ENCODE results near the gene MAGEA10. TPM values are rescaled to one million over a fixed set of nuclear protein-coding genes. Genes with fewer than 3 reads are reported as not detected.
A peak's percentile ranks its signal among the peaks of the same experiment; 100 is the strongest.

MAGEA10 gene
- total and polyA plus RNA-seq, 9 of the 15 experiments (the other 6 are each of a cell fraction or from before 2014, with no cell fraction given): 0.06 to 0.45 (median 0.15) TPM; not detected in 4

- 84% methylated on average over 7 of the region's 26 CpGs for WGBS (ENCODE audit: insufficient coverage, low coverage, missing lambda C conversion rate)
- BruUV-seq (replicated peaks): no TSS peak
- Histone ChIP-seq H3K4me3 (no peak overlapping the region), H3K9ac (ENCODE audit: insufficient read depth in 1 of 2, low read depth in 2 of 2, low read length in 2 of 2) (no peak overlapping the region), H3K4me2 (ENCODE audit: insufficient read depth, low read length) (no peak overlapping the region), H3K4me1 (replicated peaks in 1 of 2; ENCODE audit: control insufficient read depth in 2 of 2, insufficient read depth in 2 of 2, low read length in 2 of 2) (peaks cover 7 to 13% of the 10 kb centered on the region in 2 experiments; a peak in 3 of 5 replicates), H3K9me3 (replicated peaks; ENCODE audit: control insufficient read depth, insufficient read depth, low read depth, low read length) (no peaks in the 10 kb centered on the region), H3K27me3 (ENCODE audit: control insufficient read depth in 2 of 2, insufficient read depth in 2 of 2, low read length in 2 of 2) (no peaks in the 10 kb centered on the region), H3K36me3 (ENCODE audit: control insufficient read depth, insufficient read depth, low read length) (no peaks in the 10 kb centered on the region), H3K79me2 (ENCODE audit: control insufficient read depth, insufficient read depth, low read length) (no peaks in the 10 kb centered on the region), H3K27ac (ENCODE audit: extremely low read depth, low read depth, low read length) (no peak overlapping the region), H4K20me1 (replicated peaks; ENCODE audit: control insufficient read depth, insufficient read depth, low read length) (no peaks in the 10 kb centered on the region), H2AFZ (ENCODE audit: low read depth, low read length) (no peak overlapping the region), H3K9me1 (ENCODE audit: control insufficient read depth, insufficient read depth, low read length) (no peaks in the 10 kb centered on the region)
- FAIRE-seq: no peak
- in situ Hi-C loops (cut with MboI) (no loop called here), intact Hi-C loops (cut with micrococcal nuclease) (no loop called here)
- POLR2A ChIA-PET: no interaction called here
- TF ChIP-seq ZNF263 (CRISPR knock-in tag; IDR thresholded peaks at IDR 0.05; ENCODE audit: borderline replicate concordance) (peak; percentile 65; the same call in 1 of the 2 replicates), ZNF589 (CRISPR knock-in tag; IDR thresholded peaks at IDR 0.05; ENCODE audit: low read depth) (no peak)
- DNase-seq (ENCODE audit: extremely low read depth in 1 of 4, low spot score in 3 of 4): no peak
- CTCF ChIA-PET (ENCODE audit: low intra/inter-chr PET ratio): no interaction called here
- no peak for ATAC-seq
These were observed 498 bp downstream of the MAGEA10 start for GRCh38 chrX:152137771-152138387.

GRCh38 chrX:152136312-152136711 is 2.1 kb downstream of the MAGEA10 start:
- POLR2A ChIA-PET: interaction anchor here (0.6 kb wide), 1 partner anchor 34 kb away, joined by 4 read pairs; no protein-coding TSS in a partner anchor
- BruUV-seq (replicated peaks): no TSS peak
- intact Hi-C loops (cut with micrococcal nuclease) (no loop called here), in situ Hi-C loops (cut with MboI) (no loop called here)
- Histone ChIP-seq H3K4me1 (replicated peaks in 1 of 2; ENCODE audit: control insufficient read depth in 2 of 2, insufficient read depth in 2 of 2, low read length in 2 of 2) (peaks cover 7 to 22% of the 10 kb centered on the region in 2 experiments; a peak in 3 of 5 replicates), H2AFZ (ENCODE audit: low read depth, low read length) (peak overlapping the region; percentile 88), H3K4me2 (ENCODE audit: insufficient read depth, low read length) (peak overlapping the region; percentile 32; the same call in 1 of the 2 replicates), H3K9me3 (replicated peaks; ENCODE audit: control insufficient read depth, insufficient read depth, low read depth, low read length) (no peaks in the 10 kb centered on the region), H3K27me3 (ENCODE audit: control insufficient read depth in 2 of 2, insufficient read depth in 2 of 2, low read length in 2 of 2) (no peaks in the 10 kb centered on the region), H4K20me1 (replicated peaks; ENCODE audit: control insufficient read depth, insufficient read depth, low read length) (no peaks in the 10 kb centered on the region), H3K4me3 (no peak overlapping the region), H3K9me1 (ENCODE audit: control insufficient read depth, insufficient read depth, low read length) (no peaks in the 10 kb centered on the region), H3K9ac (ENCODE audit: insufficient read depth in 1 of 2, low read depth in 2 of 2, low read length in 2 of 2) (peak overlapping the region in 1 of 2 experiments; percentile 19; a peak in 1 of 4 replicates), H3K27ac (ENCODE audit: extremely low read depth, low read depth, low read length) (peak overlapping the region; percentile 49; the same call in 1 of the 3 replicates), H3K79me2 (ENCODE audit: control insufficient read depth, insufficient read depth, low read length) (no peaks in the 10 kb centered on the region), H3K36me3 (ENCODE audit: control insufficient read depth, insufficient read depth, low read length) (no peaks in the 10 kb centered on the region)
- peak; percentile 67 for ATAC-seq
- CTCF ChIA-PET (ENCODE audit: low intra/inter-chr PET ratio): no interaction called here
- peak; percentile 48 for FAIRE-seq
- no peak for DNase-seq (ENCODE audit: extremely low read depth in 1 of 4, low spot score in 3 of 4)
- TF ChIP-seq VEZF1 (CRISPR knock-in tag; IDR thresholded peaks at IDR 0.05) (peak; percentile 19; the same call in 1 of the 2 replicates), ZNF76 (CRISPR knock-in tag; IDR thresholded peaks at IDR 0.05; ENCODE audit: borderline replicate concordance) (no peak), POLR2A (conservative IDR thresholded peaks at IDR 0.05) (no peak), ELF1 (tag; IDR thresholded peaks at IDR 0.05) (peak; percentile 44; the same call in 1 of the 2 replicates), SPI1 (IDR thresholded peaks at IDR 0.05; ENCODE audit: borderline replicate concordance, low read depth, low read length) (peak; percentile 99), CTBP1 (IDR thresholded peaks at IDR 0.05; ENCODE audit: borderline replicate concordance) (peak; percentile 59; the same call in 1 of the 2 replicates)
- 14% methylated on average over 2 of the region's 4 CpGs for WGBS (ENCODE audit: insufficient coverage, low coverage, missing lambda C conversion rate)
